Left forelimb (tissue), 1 donor: ENCODE results near the gene PCDH9.
"Not testable (repeated sequence)": the region's sequence is repeated elsewhere in the genome, so short reads cannot be mapped to it uniquely, and the experiment has no call there.

Source experiments
- DNase-seq: peaks from one replicate; pipeline ENCODE4 v3.0.0-alpha.2; 2018; ENCODE audit warnings: low spot score

Gene PCDH9

GRCh38 chr13:66911411-66911939 lies 318.7 kb downstream of the PCDH9 start:
- no peak for DNase-seq

GRCh38 chr13:66899955-66900354 lies 330.2 kb downstream of the PCDH9 start:
- DNase-seq, result no peak

- no peak for DNase-seq
These were observed 333.2 kb downstream of the PCDH9 start for GRCh38 chr13:66896933-66897332.

GRCh38 chr13:66895780-66896179 lies 334.4 kb downstream of the PCDH9 start:
- no peak for DNase-seq

GRCh38 chr13:66895320-66895719 lies 334.8 kb downstream of the PCDH9 start:
- no peak for DNase-seq

- no peak for DNase-seq
These were observed 341.4 kb downstream of the PCDH9 start for GRCh38 chr13:66888698-66889097.

- DNase-seq, result no peak
These were observed 343.0 kb downstream of the PCDH9 start for GRCh38 chr13:66887088-66887487.

- DNase-seq, result no peak
These were observed 343.9 kb downstream of the PCDH9 start for GRCh38 chr13:66886264-66886663.

- DNase-seq, result not testable (repeated sequence)
These were observed 349.0 kb downstream of the PCDH9 start for GRCh38 chr13:66881170-66881569.

GRCh38 chr13:66879988-66880387 lies 350.1 kb downstream of the PCDH9 start:
- DNase-seq, result no peak

- no peak for DNase-seq
These were observed 354.9 kb downstream of the PCDH9 start for GRCh38 chr13:66875264-66875663.

GRCh38 chr13:66864627-66865026 lies 365.5 kb downstream of the PCDH9 start:
- no peak for DNase-seq

- DNase-seq, result no peak
These were observed 369.2 kb downstream of the PCDH9 start for GRCh38 chr13:66860878-66861417.

- DNase-seq, result no peak
These were observed 369.9 kb downstream of the PCDH9 start for GRCh38 chr13:66859934-66860877.

- DNase-seq, result no peak
These were observed 371.1 kb downstream of the PCDH9 start for GRCh38 chr13:66859078-66859477.

GRCh38 chr13:66858163-66858562 lies 372.0 kb downstream of the PCDH9 start:
- no peak for DNase-seq

GRCh38 chr13:66855131-66855530 lies 375.0 kb downstream of the PCDH9 start:
- DNase-seq, result no peak

GRCh38 chr13:66853564-66853963 lies 376.6 kb downstream of the PCDH9 start:
- DNase-seq, result no peak

- no peak for DNase-seq
These were observed 380.4 kb downstream of the PCDH9 start for GRCh38 chr13:66849706-66850105.

GRCh38 chr13:66847541-66847940 lies 382.6 kb downstream of the PCDH9 start:
- DNase-seq, result no peak

- no peak for DNase-seq
These were observed 384.7 kb downstream of the PCDH9 start for GRCh38 chr13:66845393-66845792.

- no peak for DNase-seq
These were observed 385.2 kb downstream of the PCDH9 start for GRCh38 chr13:66844933-66845332.

GRCh38 chr13:66842766-66843165 lies 387.4 kb downstream of the PCDH9 start:
- DNase-seq, result no peak
